H9 (cell line): ENCODE data around the gene CXorf65. TPM values are rescaled to one million over a fixed set of nuclear protein-coding genes. Genes with fewer than 3 reads are reported as not detected.

Experiments used
- DNase-seq: peaks from one replicate; pipeline ENCODE4 v3.0.0-alpha.2; 2017
- H2AFZ ChIP-seq: one replicate; pipeline ENCODE4 v1.6.1; 2013; ENCODE audit warnings: mild to moderate bottlenecking, low read length, control low read depth, moderate library complexity
- H2AK5ac ChIP-seq: 2 replicates; pipeline ENCODE4 v1.6.1; 2013; ENCODE audit warnings: low read length, control low read depth, mixed read lengths; ENCODE audit not compliant: insufficient read length
- H2BK120ac ChIP-seq: one replicate; pipeline ENCODE4 v1.6.1; 2013; ENCODE audit warnings: low read depth, mild to moderate bottlenecking, low read length, control low read depth, inconsistent platforms; ENCODE audit not compliant: poor library complexity, severe bottlenecking
- H2BK12ac ChIP-seq: 2 replicates; pipeline ENCODE4 v1.6.1; 2013; ENCODE audit warnings: low read length, control low read depth, mixed read lengths, low read depth; ENCODE audit not compliant: insufficient read length
- H2BK15ac ChIP-seq: 2 replicates; pipeline ENCODE4 v1.6.1; 2013; ENCODE audit warnings: low read depth, low read length, control low read depth
- H2BK20ac ChIP-seq: one replicate; pipeline ENCODE4 v1.6.1; 2013; ENCODE audit warnings: low read depth, mild to moderate bottlenecking, low read length, control low read depth, inconsistent platforms; ENCODE audit not compliant: poor library complexity, severe bottlenecking
- H2BK5ac ChIP-seq: 2 replicates; pipeline ENCODE4 v1.6.1; 2013; ENCODE audit warnings: low read length, control low read depth, mixed read lengths; ENCODE audit not compliant: insufficient read length
- H3K14ac ChIP-seq: 2 replicates; pipeline ENCODE4 v1.6.1; 2013; ENCODE audit warnings: low read length, control low read depth; ENCODE audit not compliant: insufficient read depth
- H3K18ac ChIP-seq: 2 replicates; pipeline ENCODE4 v1.6.1; 2013; ENCODE audit warnings: low read depth, mild to moderate bottlenecking, mixed read lengths, low read length, control low read depth; ENCODE audit not compliant: insufficient read length
- H3K23ac ChIP-seq: 2 replicates; pipeline ENCODE4 v1.6.1; 2013; ENCODE audit warnings: low read length, control low read depth, mixed read lengths, low read depth; ENCODE audit not compliant: insufficient read length
- H3K23me2 ChIP-seq: 2 replicates; pipeline ENCODE4 v1.6.1; 2013; ENCODE audit warnings: low read depth, mild to moderate bottlenecking, mixed read lengths, low read length, control low read depth; ENCODE audit not compliant: insufficient read length, poor library complexity, severe bottlenecking
- H3K27ac ChIP-seq: 2 replicates; pipeline ENCODE4 v1.5.1; 2013; ENCODE audit warnings: low read length, control low read depth, mixed read lengths, low read depth; ENCODE audit not compliant: insufficient read length
- H3K27me3 ChIP-seq: 2 replicates; pipeline ENCODE4 v1.6.1; 2013; ENCODE audit warnings: low read length, control low read depth, inconsistent platforms; ENCODE audit not compliant: insufficient read depth
- H3K4ac ChIP-seq: 2 replicates; pipeline ENCODE4 v1.6.1; 2013; ENCODE audit warnings: low read depth, mild to moderate bottlenecking, control low read depth, inconsistent platforms, low read length, moderate library complexity
- H3K4me1 ChIP-seq: 2 replicates; pipeline ENCODE4 v1.6.1; 2013; ENCODE audit warnings: low read length, control low read depth, inconsistent platforms; ENCODE audit not compliant: insufficient read depth
- H3K4me2 ChIP-seq: 2 replicates; pipeline ENCODE4 v1.6.1; 2013; ENCODE audit warnings: low read length, control low read depth, mixed read lengths; ENCODE audit not compliant: insufficient read length, insufficient read depth
- H3K56ac ChIP-seq: 2 replicates; pipeline ENCODE4 v1.6.1; 2013; ENCODE audit warnings: low read depth, mild to moderate bottlenecking, mixed read lengths, low read length, control low read depth; ENCODE audit not compliant: insufficient read length
- H3K79me1 ChIP-seq: 2 replicates; pipeline ENCODE4 v1.6.1; 2013; ENCODE audit warnings: low read depth, mild to moderate bottlenecking, moderate library complexity, low read length, control low read depth, inconsistent platforms; ENCODE audit not compliant: insufficient read depth, poor library complexity, severe bottlenecking
- H3K79me2 ChIP-seq: 2 replicates; pipeline ENCODE4 v1.6.1; 2013; ENCODE audit warnings: low read length, control low read depth, inconsistent platforms; ENCODE audit not compliant: insufficient read depth
- H3K9ac ChIP-seq: 2 replicates; pipeline ENCODE4 v1.6.1; 2013; ENCODE audit warnings: low read length, control low read depth, mixed read lengths; ENCODE audit not compliant: insufficient read length; ENCODE audit errors: extremely low read depth
- H3K9me3 ChIP-seq: one replicate; pipeline ENCODE4 v1.6.1; 2013; ENCODE audit warnings: low read depth, low read length, inconsistent platforms; ENCODE audit not compliant: control insufficient read depth
- H3T11ph ChIP-seq: one replicate; pipeline ENCODE4 v1.6.1; 2013; ENCODE audit warnings: mild to moderate bottlenecking, low read length, control low read depth, inconsistent platforms
- H4K20me1 ChIP-seq: one replicate; pipeline ENCODE4 v1.6.1; 2013; ENCODE audit not compliant: control insufficient read depth, insufficient read length, insufficient read depth
- H4K5ac ChIP-seq: 2 replicates; pipeline ENCODE4 v1.6.1; 2013; ENCODE audit warnings: low read depth, mild to moderate bottlenecking, mixed read lengths, low read length, control low read depth; ENCODE audit not compliant: insufficient read length
- H4K8ac ChIP-seq: replicated peaks from 2 replicates; pipeline ENCODE4 v1.6.1; 2013; ENCODE audit warnings: low read length, control low read depth, mixed read lengths, low read depth; ENCODE audit not compliant: insufficient read length
- H4K91ac ChIP-seq: 2 replicates; pipeline ENCODE4 v1.6.1; 2013; ENCODE audit warnings: low read depth, mild to moderate bottlenecking, moderate library complexity, mixed read lengths, low read length, control low read depth; ENCODE audit not compliant: insufficient read length
- H3K27ac Mint-ChIP-seq, 3 experiments: 2 replicates in 2 of 3; 3 replicates in 1 of 3; pipeline ENCODE4 v1.8.0; 2020 to 2021; ENCODE audit warnings: mixed read lengths in 3 of 3, mild to moderate bottlenecking in 1 of 3, moderate library complexity in 1 of 3
- H3K27me3 Mint-ChIP-seq: 2 replicates; pipeline ENCODE4 v1.8.0; 2021; ENCODE audit warnings: low read depth, mild to moderate bottlenecking, moderate library complexity, mixed read lengths
- H3K36me3 Mint-ChIP-seq, 3 experiments: 2 replicates in 2 of 3; 3 replicates in 1 of 3; pipeline ENCODE4 v1.8.0; 2020 to 2021; ENCODE audit warnings: low read depth in 3 of 3, mixed read lengths in 3 of 3; ENCODE audit not compliant: insufficient read depth in 1 of 3
- H3K4me1 Mint-ChIP-seq, 2 experiments: 2 replicates each; pipeline ENCODE4 v1.8.0; 2020; ENCODE audit warnings: mixed read lengths in 2 of 2
- H3K4me3 Mint-ChIP-seq, 2 experiments: 2 replicates in 1 of 2; 3 replicates in 1 of 2; pipeline ENCODE4 v1.8.0; 2020 to 2021; ENCODE audit warnings: mild to moderate bottlenecking in 2 of 2, mixed read lengths in 2 of 2, moderate library complexity in 1 of 2
- H3K9me3 Mint-ChIP-seq, 2 experiments: 2 replicates in 1 of 2; 3 replicates in 1 of 2; pipeline ENCODE4 v1.8.0; 2020; ENCODE audit warnings: mild to moderate bottlenecking in 2 of 2, mixed read lengths in 2 of 2, moderate library complexity in 1 of 2
- WGBS: extraction: QIAGEN DNeasy Blood & Tissue Kit; methylation state at CpG from one replicate; pipeline ENCODE4 v1.1.7; 2013; ENCODE audit warnings: missing lambda C conversion rate, low lambda C conversion rate, mixed read lengths; ENCODE audit not compliant: insufficient read length; ENCODE audit errors: extremely low coverage; 5-methylcytosine and 5-hydroxymethylcytosine counted together
- long read RNA-seq: library from polyadenylated mRNA; unstranded; transcript quantifications from one replicate; pipeline ENCODE4 v2.0.0, GENCODE V29; 2020
- total RNA-seq: library from RNA; stranded (reverse); gene quantifications from 2 replicates; pipeline ENCODE4 v1.2.1, GENCODE V29; 2021
- TF ChIP-seq, protein P1 (sequence below): fragments of 200-600 bp; sonication (generic); conservative IDR thresholded peaks from 3 replicates; pipeline ENCODE4 v1.8.0; 2021; ENCODE audit warnings: antibody characterized with exemption, mild to moderate bottlenecking

The CXorf65 gene
- total RNA-seq: not detected in 2 replicates
- long read RNA-seq: 0 reads

DNA sequence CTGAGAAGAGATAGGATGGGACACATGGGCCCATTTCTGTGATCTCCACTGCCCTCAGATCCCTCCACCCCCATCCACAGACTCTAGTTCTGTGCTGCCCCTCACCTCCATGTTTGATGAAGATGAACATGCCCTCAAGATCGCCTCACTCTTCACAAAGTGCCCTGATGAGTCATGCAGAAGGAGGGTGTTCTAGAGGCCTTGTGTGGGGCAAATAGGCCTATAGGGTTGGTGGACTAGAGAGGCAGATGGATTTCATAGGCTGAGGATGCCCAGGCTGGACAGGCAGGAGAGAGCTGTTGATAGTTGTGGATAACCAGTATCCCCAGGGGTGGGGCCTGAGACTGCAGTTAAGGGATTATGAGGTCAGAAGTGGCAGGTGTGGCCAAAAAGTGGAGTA is at the start of gene CXorf65:
Gene CXorf65, minus strand, starts transcription at position 314 of the 400 bp plus-strand sequence. Its CDS starts 184 bp downstream, at position 130.
- Histone ChIP-seq H3K27ac (no peak within 1 kb of the TSS), H3K79me2 (no peaks in the 10 kb centered on the region), H3K9ac (no peak within 1 kb of the TSS), H2BK15ac (no peak within 1 kb of the TSS), H3K4ac (no peak within 1 kb of the TSS), H3K23me2 (no peaks in the 10 kb centered on the region), H4K91ac (no peak within 1 kb of the TSS), H2AFZ (no peak within 1 kb of the TSS), H3K4me2 (no peak within 1 kb of the TSS), H2BK5ac (no peak within 1 kb of the TSS), H3K9me3 (peaks cover 12% of the 10 kb centered on the region), H2BK20ac (no peak within 1 kb of the TSS), H3K23ac (no peak within 1 kb of the TSS), H4K8ac (no peak within 1 kb of the TSS), H3K4me1 (peaks cover 5% of the 10 kb centered on the region; the same call in 1 of the 2 replicates), H4K5ac (no peak within 1 kb of the TSS), H2BK120ac (no peak within 1 kb of the TSS), H3K56ac (no peak within 1 kb of the TSS), H3T11ph (no peak within 1 kb of the TSS), H2AK5ac (no peak within 1 kb of the TSS), H3K18ac (no peak within 1 kb of the TSS), H4K20me1 (no peaks in the 10 kb centered on the region), H3K79me1 (no peaks in the 10 kb centered on the region), H2BK12ac (no peak within 1 kb of the TSS), H3K27me3 (no peaks in the 10 kb centered on the region), H3K14ac (no peak within 1 kb of the TSS)
- Mint-ChIP-seq H3K36me3 (peaks cover 2 to 11% (median 8%) of the 10 kb centered on the region in 3 experiments; a peak in 5 of 7 replicates), H3K27me3 (peaks cover 53% of the 10 kb centered on the region), H3K4me1 (peaks cover 25 to 43% of the 10 kb centered on the region in 2 experiments), H3K4me3 (no peak within 1 kb of the TSS; a peak in 1 of 5 replicates), H3K27ac (no peak within 1 kb of the TSS; a peak in 1 of 7 replicates), H3K9me3 (peaks cover 78 to 85% of the 10 kb centered on the region in 2 experiments)
- WGBS: no CpG with 5 or more reads among the region's 1 CpG
- DNase-seq: no peak
- TF ChIP-seq, protein P1, sequence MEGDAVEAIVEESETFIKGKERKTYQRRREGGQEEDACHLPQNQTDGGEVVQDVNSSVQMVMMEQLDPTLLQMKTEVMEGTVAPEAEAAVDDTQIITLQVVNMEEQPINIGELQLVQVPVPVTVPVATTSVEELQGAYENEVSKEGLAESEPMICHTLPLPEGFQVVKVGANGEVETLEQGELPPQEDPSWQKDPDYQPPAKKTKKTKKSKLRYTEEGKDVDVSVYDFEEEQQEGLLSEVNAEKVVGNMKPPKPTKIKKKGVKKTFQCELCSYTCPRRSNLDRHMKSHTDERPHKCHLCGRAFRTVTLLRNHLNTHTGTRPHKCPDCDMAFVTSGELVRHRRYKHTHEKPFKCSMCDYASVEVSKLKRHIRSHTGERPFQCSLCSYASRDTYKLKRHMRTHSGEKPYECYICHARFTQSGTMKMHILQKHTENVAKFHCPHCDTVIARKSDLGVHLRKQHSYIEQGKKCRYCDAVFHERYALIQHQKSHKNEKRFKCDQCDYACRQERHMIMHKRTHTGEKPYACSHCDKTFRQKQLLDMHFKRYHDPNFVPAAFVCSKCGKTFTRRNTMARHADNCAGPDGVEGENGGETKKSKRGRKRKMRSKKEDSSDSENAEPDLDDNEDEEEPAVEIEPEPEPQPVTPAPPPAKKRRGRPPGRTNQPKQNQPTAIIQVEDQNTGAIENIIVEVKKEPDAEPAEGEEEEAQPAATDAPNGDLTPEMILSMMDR: no peak
